T-cell (primary cell): ENCODE data around the gene PARD3. TPM values are rescaled to one million over a fixed set of nuclear protein-coding genes. Genes with fewer than 3 reads are reported as not detected.

Experiments
- ATAC-seq, 4 experiments: fragments of 200-7000 bp in 3 of 4; fragments of 150-1000 bp in 1 of 4; cut with Tn5 transposase; replicated peaks in 1 of 4; 1 replicate in 3 of 4; 2 replicates in 1 of 4; pipeline ENCODE4 v1.10.0; 2021; ENCODE audit warnings: moderate library complexity in 3 of 4, mild to moderate bottlenecking in 2 of 4, moderate number of reproducible peaks in 1 of 4
- CTCF ChIA-PET, 2 donors: fragments of 300-600 bp; sonication (Branson Sonifier 250); formaldehyde crosslinking; loops; one replicate each; lab custom pipeline; 2022; ENCODE audit warnings: antibody characterized with exemption in 2 of 2; lab: Charles Lee
- POLR2A ChIA-PET, 2 donors: fragments of 300-600 bp; sonication (Branson Sonifier 250); formaldehyde crosslinking; loops; one replicate each; lab custom pipeline; 2022; ENCODE audit warnings: antibody characterized with exemption in 2 of 2; lab: Charles Lee
- DNase-seq, 35 experiments: peaks; one replicate each; pipeline versions ENCODE4 v3.0.0 to v3.0.0-alpha.2; 2013 to 2023
- H3K27ac ChIP-seq: one replicate; pipeline ENCODE4 v1.5.1; 2013; ENCODE audit warnings: low read length
- H3K27me3 ChIP-seq, 2 experiments: replicated peaks in 1 of 2; 1 replicate in 1 of 2; 2 replicates in 1 of 2; pipeline versions ENCODE4 v1.6.1 to v1.7.0; 2013; ENCODE audit warnings: low read length in 1 of 2, mixed read lengths in 1 of 2; ENCODE audit not compliant: control insufficient read depth in 2 of 2, insufficient read depth in 2 of 2; ENCODE audit errors: extremely low read depth in 1 of 2
- H3K36me3 ChIP-seq, 2 donors: 1 replicate in 1 of 2; 2 replicates in 1 of 2; pipeline versions ENCODE4 v1.6.1 to v1.7.0; 2013; ENCODE audit warnings: low read length in 1 of 2; ENCODE audit not compliant: control insufficient read depth in 2 of 2, insufficient read depth in 1 of 2; ENCODE audit errors: extremely low read depth in 1 of 2
- H3K4me1 ChIP-seq, 2 experiments: 1 replicate in 1 of 2; 2 replicates in 1 of 2; pipeline versions ENCODE4 v1.6.1 to v1.7.0; 2013; ENCODE audit warnings: low read length in 2 of 2, mixed read lengths in 1 of 2; ENCODE audit not compliant: insufficient read depth in 2 of 2, control insufficient read depth in 1 of 2; ENCODE audit errors: extremely low read depth in 1 of 2
- H3K4me3 ChIP-seq, 2 donors: 1 replicate in 1 of 2; 2 replicates in 1 of 2; pipeline versions ENCODE4 v1.5.1 to v1.7.0; 2013; ENCODE audit warnings: mild to moderate bottlenecking in 2 of 2, low read length in 1 of 2, moderate library complexity in 1 of 2; ENCODE audit not compliant: control insufficient read depth in 1 of 2; ENCODE audit errors: extremely low read depth in 1 of 2
- H3K9me3 ChIP-seq: 2 replicates; pipeline ENCODE4 v1.7.0; 2013
- H3K27ac Mint-ChIP-seq, 2 donors: one replicate each; pipeline ENCODE4 v1.8.0; 2020 to 2021; ENCODE audit warnings: mild to moderate bottlenecking in 2 of 2, mixed read lengths in 2 of 2
- H3K27me3 Mint-ChIP-seq, 2 donors: one replicate each; pipeline ENCODE4 v1.8.0; 2021 to 2022; ENCODE audit warnings: mixed read lengths in 2 of 2
- H3K36me3 Mint-ChIP-seq: one replicate; pipeline ENCODE4 v1.8.0; 2021; ENCODE audit warnings: mixed read lengths
- H3K4me1 Mint-ChIP-seq, 3 donors: one replicate each; pipeline ENCODE4 v1.8.0; 2020 to 2022; ENCODE audit warnings: mixed read lengths in 3 of 3, mild to moderate bottlenecking in 1 of 3
- H3K4me3 Mint-ChIP-seq, 3 donors: one replicate each; pipeline ENCODE4 v1.8.0; 2020 to 2022; ENCODE audit warnings: mild to moderate bottlenecking in 3 of 3, mixed read lengths in 3 of 3, moderate library complexity in 3 of 3
- H3K9me3 Mint-ChIP-seq, 3 donors: one replicate each; pipeline ENCODE4 v1.8.0; 2020 to 2022; ENCODE audit warnings: mixed read lengths in 3 of 3
- WGBS: methylation state at CpG from one replicate; pipeline ENCODE4 v1.1.5; 2013; ENCODE audit warnings: missing lambda C conversion rate; ENCODE audit not compliant: insufficient coverage; 5-methylcytosine and 5-hydroxymethylcytosine counted together
- total RNA-seq, 35 experiments: library from RNA in 6 of 35; stranded (reverse) in 6 of 35; fragments of 120-200 nt in 1 of 35; gene quantifications; one replicate each; pipeline versions ENCODE4 v1.2.1 to v1.2.4 and lab custom pipeline; 2013 to 2026

The PARD3 gene
- total RNA-seq, 5 donors from 2014 or later (not counting 1 experiment from before 2014, with no cell fraction given), result 0.36 to 0.92 (median 0.65) TPM

- POLR2A ChIA-PET, result no interaction called here
- no peak overlapping the region for H3K4me3 Mint-ChIP-seq
- peaks cover 6 to 11% of the 10 kb centered on the region in 2 donors for H3K27me3 Mint-ChIP-seq
- H3K4me3 ChIP-seq, result no peak overlapping the region
- H3K27ac Mint-ChIP-seq, result no peak overlapping the region
- H3K27me3 ChIP-seq, result peaks cover 2 to 12% of the 10 kb centered on the region in 2 experiments
- ATAC-seq, result no peak
- no peak for DNase-seq
- H3K9me3 Mint-ChIP-seq, result no peaks in the 10 kb centered on the region
- H3K4me1 ChIP-seq, result peaks cover 2 to 4% of the 10 kb centered on the region in 2 experiments
- H3K36me3 ChIP-seq, result no peaks in the 10 kb centered on the region
- 60% methylated on average over 1 of the region's 2 CpGs for WGBS
- peaks cover 4 to 6% (median 5%) of the 10 kb centered on the region in 3 donors for H3K4me1 Mint-ChIP-seq
- H3K27ac ChIP-seq, result no peak overlapping the region
- H3K9me3 ChIP-seq, result no peaks in the 10 kb centered on the region
- CTCF ChIA-PET, result no interaction called here
- H3K36me3 Mint-ChIP-seq, result no peaks in the 10 kb centered on the region
These were observed 10.3 kb upstream of the PARD3 start for GRCh38 chr10:34825414-34825813.

GRCh38 chr10:34824870-34825269 is 9.8 kb upstream of the PARD3 start:
- Histone ChIP-seq H3K4me1 (peaks cover 0 to 2% of the 10 kb centered on the region in 2 experiments), H3K27me3 (peaks cover 2 to 14% of the 10 kb centered on the region in 2 experiments), H3K27ac (no peak overlapping the region), H3K36me3 (no peaks in the 10 kb centered on the region), H3K9me3 (no peaks in the 10 kb centered on the region), H3K4me3 (no peak overlapping the region)
- DNase-seq (no peak), ATAC-seq (no peak)
- Mint-ChIP-seq H3K27ac (no peak overlapping the region), H3K27me3 (peaks cover 6 to 11% of the 10 kb centered on the region in 2 donors), H3K4me1 (peaks cover 0 to 2% (median 0%) of the 10 kb centered on the region in 3 donors), H3K36me3 (no peaks in the 10 kb centered on the region), H3K4me3 (no peak overlapping the region), H3K9me3 (no peaks in the 10 kb centered on the region)
- ChIA-PET CTCF (no interaction called here), POLR2A (no interaction called here)
- WGBS, result 45% methylated on average over 2 of the region's 2 CpGs

GRCh38 chr10:34821587-34822585 is 6.8 kb upstream of the PARD3 start:
- 100% methylated on average over 1 of the region's 6 CpGs for WGBS
- DNase-seq (no peak), ATAC-seq (no peak)
- H3K27me3 Mint-ChIP-seq, result peaks cover 6 to 34% of the 10 kb centered on the region in 2 donors
- no peaks in the 10 kb centered on the region for H3K36me3 Mint-ChIP-seq
- H3K4me1 Mint-ChIP-seq, result no peaks in the 10 kb centered on the region
- no peak overlapping the region for H3K4me3 Mint-ChIP-seq
- Histone ChIP-seq H3K36me3 (no peaks in the 10 kb centered on the region), H3K9me3 (no peaks in the 10 kb centered on the region), H3K27ac (no peak overlapping the region), H3K4me1 (no peaks in the 10 kb centered on the region), H3K4me3 (no peak overlapping the region), H3K27me3 (peaks cover 4 to 27% of the 10 kb centered on the region in 2 experiments)
- H3K9me3 Mint-ChIP-seq, result no peaks in the 10 kb centered on the region
- ChIA-PET CTCF (no interaction called here), POLR2A (no interaction called here)
- no peak overlapping the region for H3K27ac Mint-ChIP-seq

GRCh38 chr10:34817586-34817985 is 2.5 kb upstream of the PARD3 start:
- DNase-seq (no peak), ATAC-seq (no peak)
- Histone ChIP-seq H3K27ac (no peak overlapping the region), H3K4me3 (no peak overlapping the region), H3K36me3 (no peaks in the 10 kb centered on the region), H3K9me3 (no peaks in the 10 kb centered on the region), H3K4me1 (peaks cover 6 to 10% of the 10 kb centered on the region in 2 experiments), H3K27me3 (peaks cover 6 to 45% of the 10 kb centered on the region in 2 experiments)
- Mint-ChIP-seq H3K9me3 (no peaks in the 10 kb centered on the region), H3K4me1 (peaks cover 12 to 17% (median 16%) of the 10 kb centered on the region in 3 donors), H3K27ac (no peak overlapping the region), H3K36me3 (no peaks in the 10 kb centered on the region), H3K27me3 (peaks cover 20 to 49% of the 10 kb centered on the region in 2 donors), H3K4me3 (no peak overlapping the region)
- CTCF ChIA-PET, result no interaction called here
- 75% methylated on average over 2 of the region's 3 CpGs for WGBS
- POLR2A ChIA-PET, result interaction anchor here in 1 of 2 donors (0.7 kb wide), 1 partner anchor 55 kb away, joined by 3 read pairs; no protein-coding TSS in a partner anchor

GRCh38 chr10:34817054-34817453 is 2.0 kb upstream of the PARD3 start:
- H3K4me1 ChIP-seq, result peaks cover 6 to 10% of the 10 kb centered on the region in 2 experiments
- ATAC-seq, result no peak
- H3K9me3 ChIP-seq, result no peaks in the 10 kb centered on the region
- Mint-ChIP-seq H3K27me3 (peaks cover 25 to 54% of the 10 kb centered on the region in 2 donors), H3K9me3 (no peaks in the 10 kb centered on the region), H3K36me3 (no peaks in the 10 kb centered on the region), H3K4me3 (peak overlapping the region in 1 of 3 donors; percentile 76), H3K4me1 (peaks cover 12 to 17% (median 16%) of the 10 kb centered on the region in 3 donors), H3K27ac (no peak overlapping the region)
- 99% methylated on average over 11 of the region's 16 CpGs for WGBS
- CTCF ChIA-PET, result no interaction called here
- DNase-seq, result no peak
- POLR2A ChIA-PET, result interaction anchor here in 1 of 2 donors (0.7 kb wide), 1 partner anchor 55 kb away, joined by 3 read pairs; no protein-coding TSS in a partner anchor
- H3K4me3 ChIP-seq, result no peak overlapping the region
- H3K27me3 ChIP-seq, result peaks cover 6 to 45% of the 10 kb centered on the region in 2 experiments
- no peaks in the 10 kb centered on the region for H3K36me3 ChIP-seq
- H3K27ac ChIP-seq, result no peak overlapping the region

GRCh38 chr10:34816501-34817002 is 1.5 kb upstream of the PARD3 start:
- ChIA-PET POLR2A (no interaction called here), CTCF (no interaction called here)
- peaks cover 26 to 58% of the 10 kb centered on the region in 2 donors for H3K27me3 Mint-ChIP-seq

More at GRCh38 chr10:34816501-34817002, 1.5 kb upstream of the PARD3 start:
- 21% methylated on average over 6 of the region's 10 CpGs for WGBS
- Mint-ChIP-seq H3K27ac (no peak overlapping the region), H3K36me3 (no peaks in the 10 kb centered on the region), H3K4me3 (peak overlapping the region; percentile 39 to 76 (median 39)), H3K4me1 (peaks cover 12 to 17% (median 16%) of the 10 kb centered on the region in 3 donors), H3K9me3 (no peaks in the 10 kb centered on the region)
- no peak for DNase-seq
- no peak for ATAC-seq
- Histone ChIP-seq H3K9me3 (no peaks in the 10 kb centered on the region), H3K27me3 (peaks cover 6 to 48% of the 10 kb centered on the region in 2 experiments), H3K4me3 (peak overlapping the region in 1 of 2 donors; percentile 82), H3K36me3 (no peaks in the 10 kb centered on the region), H3K27ac (no peak overlapping the region), H3K4me1 (peaks cover 6 to 10% of the 10 kb centered on the region in 2 experiments)
